HG03039 (cell line): ENCODE results near the gene S100A9.
"Not testable (repeated sequence)": the region's sequence is repeated elsewhere in the genome, so short reads cannot be mapped to it uniquely, and the experiment has no call there.

Experiments used
- ATAC-seq: cut with Tn5 transposase; IDR thresholded peaks from one replicate; pipeline ENCODE4 v1.9.1; 2021; ENCODE audit warnings: mild to moderate bottlenecking, moderate library complexity; ENCODE audit not compliant: unreplicated experiment

S100A9 gene

GRCh38 chr1:153344718-153345025 lies 13.0 kb upstream of the S100A9 start:
- no peak for ATAC-seq

GRCh38 chr1:153345187-153346076 lies 12.2 kb upstream of the S100A9 start:
- ATAC-seq, result no peak

GRCh38 chr1:153346077-153346723 lies 11.5 kb upstream of the S100A9 start:
- no peak for ATAC-seq

- not testable (repeated sequence) for ATAC-seq
These were observed 10.6 kb upstream of the S100A9 start for GRCh38 chr1:153347049-153347448.

- no peak for ATAC-seq
These were observed 9.8 kb upstream of the S100A9 start for GRCh38 chr1:153347856-153348255.

GRCh38 chr1:153348511-153349362 lies 8.9 kb upstream of the S100A9 start, which contains the start of gene PGLYRP4:
Gene PGLYRP4 (minus strand): TSS chr1:153348841. CDS start chr1:153347932, 909 bp downstream.
- no peak for ATAC-seq

GRCh38 chr1:153349363-153350320 lies 8.0 kb upstream of the S100A9 start:
- ATAC-seq, result no peak

GRCh38 chr1:153350321-153350957 lies 7.2 kb upstream of the S100A9 start:
- ATAC-seq, result no peak

- ATAC-seq, result no peak
These were observed 5.1 kb upstream of the S100A9 start for GRCh38 chr1:153352523-153352922.

- no peak for ATAC-seq
These were observed 4.3 kb upstream of the S100A9 start for GRCh38 chr1:153353226-153353947.

GRCh38 chr1:153354515-153355193 lies 3.0 kb upstream of the S100A9 start:
- no peak for ATAC-seq

GRCh38 chr1:153355445-153356071 lies 2.1 kb upstream of the S100A9 start:
- ATAC-seq, result no peak

GRCh38 chr1:153356392-153357075 lies 1.1 kb upstream of the S100A9 start:
- no peak for ATAC-seq

GRCh38 chr1:153357076-153357852 lies 390 bp upstream of the S100A9 start:
- no peak for ATAC-seq

- ATAC-seq, result no peak
These were observed 979 bp downstream of the S100A9 start for GRCh38 chr1:153358691-153358975.

- no peak for ATAC-seq
These were observed 1.6 kb downstream of the S100A9 start for GRCh38 chr1:153359241-153359640.

GRCh38 chr1:153360190-153360589 lies 2.5 kb downstream of the S100A9 start:
- no peak for ATAC-seq
